Caco-2 (cell line): ENCODE measurements around the gene SERTM1. TPM values are rescaled to one million over a fixed set of nuclear protein-coding genes. Genes with fewer than 3 reads are reported as not detected.

ENCODE experiments used
- BruUV-seq: library from RNA; stranded (reverse); fragments of 400-500 nt; replicated peaks from 2 replicates; lab custom pipeline; 2021; lab: Mats Ljungman, UMichigan
- CTCF ChIA-PET: fragments of 300-600 bp; sonication (Branson Sonifier 250); formaldehyde crosslinking; loops from one replicate; lab custom pipeline; 2022; ENCODE audit warnings: antibody characterized with exemption; lab: Charles Lee
- POLR2A ChIA-PET: fragments of 300-600 bp; sonication (Branson Sonifier 250); formaldehyde crosslinking; loops from one replicate; lab custom pipeline; 2022; ENCODE audit warnings: antibody characterized with exemption; lab: Charles Lee
- DNase-seq, 2 experiments: peaks; one replicate each; pipeline versions ENCODE4 v3.0.0 to v3.0.0-alpha.2; 2020 to 2022
- H3K27me3 ChIP-seq: replicated peaks from 2 replicates; pipeline ENCODE4 v1.6.0; 2011; ENCODE audit warnings: low read length; ENCODE audit not compliant: control insufficient read depth, insufficient read depth
- H3K36me3 ChIP-seq: 2 replicates; pipeline ENCODE4 v1.5.1; 2011; ENCODE audit warnings: low read length; ENCODE audit not compliant: control insufficient read depth, insufficient read depth
- H3K4me1 ChIP-seq: fragments of 250-450 bp; sonication (Bioruptor Pico); 2 replicates; pipeline ENCODE4 v1.5.1; 2020; ENCODE audit warnings: mild to moderate bottlenecking
- H3K4me3 ChIP-seq: 2 replicates; pipeline ENCODE4 v1.5.1; 2011; ENCODE audit warnings: low read depth, mild to moderate bottlenecking, control low read depth, low read length
- H3K9me3 ChIP-seq: fragments of 250-450 bp; sonication (Bioruptor Pico); 2 replicates; pipeline ENCODE4 v1.5.1; 2020; ENCODE audit warnings: mild to moderate bottlenecking, moderate library complexity
- H3K27ac Mint-ChIP-seq: one replicate; pipeline ENCODE4 v1.8.0; 2022; ENCODE audit warnings: mixed read lengths; ENCODE audit not compliant: unreplicated experiment
- H3K27me3 Mint-ChIP-seq: one replicate; pipeline ENCODE4 v1.8.0; 2022; ENCODE audit warnings: mixed read lengths; ENCODE audit not compliant: insufficient read depth, unreplicated experiment
- H3K36me3 Mint-ChIP-seq: one replicate; pipeline ENCODE4 v1.8.0; 2022; ENCODE audit warnings: mild to moderate bottlenecking, mixed read lengths; ENCODE audit not compliant: insufficient read depth, unreplicated experiment
- H3K4me1 Mint-ChIP-seq: one replicate; pipeline ENCODE4 v1.8.0; 2022; ENCODE audit warnings: low read depth, mixed read lengths; ENCODE audit not compliant: unreplicated experiment
- H3K4me3 Mint-ChIP-seq: one replicate; pipeline ENCODE4 v1.8.0; 2022; ENCODE audit warnings: mild to moderate bottlenecking, moderate library complexity, mixed read lengths; ENCODE audit not compliant: unreplicated experiment
- H3K9me3 Mint-ChIP-seq: one replicate; pipeline ENCODE4 v1.8.0; 2022; ENCODE audit warnings: mixed read lengths; ENCODE audit not compliant: unreplicated experiment
- CTCF ChIP-seq, 2 experiments: fragments of 200-600 bp in 1 of 2; IDR thresholded peaks; 1 replicate in 1 of 2; 2 replicates in 1 of 2; pipeline versions ENCODE4 v1.5.1 to v1.8.0; 2011 to 2022; ENCODE audit warnings: antibody characterized with exemption in 1 of 2, control low read depth in 1 of 2, inconsistent platforms in 1 of 2, low read depth in 1 of 2, low read length in 1 of 2, mild to moderate bottlenecking in 1 of 2, moderate library complexity in 1 of 2; ENCODE audit not compliant: insufficient read depth in 1 of 2, severe bottlenecking in 1 of 2, unreplicated experiment in 1 of 2
- intact Hi-C: fragments of 100-400 bp; cut with micrococcal nuclease; formaldehyde crosslinking; loops from one replicate; pipeline ENCODE4 v1.10.0; 2022; ENCODE audit not compliant: unreplicated experiment
- total RNA-seq: library from RNA; stranded (reverse); gene quantifications from 2 replicates; pipeline ENCODE4 v1.2.3, GENCODE V29; 2022

Gene SERTM1
- total RNA-seq, 1 experiment from 2014 or later = not detected

- no peaks in the 10 kb centered on the region for H3K4me1 ChIP-seq
- no peak for TF ChIP-seq CTCF (IDR thresholded peaks at IDR 0.05; ENCODE audit: insufficient read depth in 1 of 2, low read depth in 1 of 2, low read length in 1 of 2, severe bottlenecking in 1 of 2, unreplicated experiment in 1 of 2)
- Mint-ChIP-seq H3K9me3 (no peaks in the 10 kb centered on the region), H3K27me3 (peaks cover 24% of the 10 kb centered on the region), H3K27ac (no peak overlapping the region), H3K4me1 (no peaks in the 10 kb centered on the region), H3K4me3 (no peak overlapping the region), H3K36me3 (no peaks in the 10 kb centered on the region)
- H3K4me3 ChIP-seq = no peak overlapping the region
- DNase-seq = no peak
- no peaks in the 10 kb centered on the region for H3K36me3 ChIP-seq
- POLR2A ChIA-PET = no interaction called here
- no peaks in the 10 kb centered on the region for H3K9me3 ChIP-seq
- CTCF ChIA-PET = no interaction called here
- H3K27me3 ChIP-seq = no peaks in the 10 kb centered on the region
- intact Hi-C loops = no loop called here
- BruUV-seq = no TSS peak
Measured at GRCh38 chr13:36718686-36719085, 44.9 kb downstream of the SERTM1 start.

- H3K4me3 Mint-ChIP-seq = no peak overlapping the region
- CTCF ChIA-PET = interaction anchor here (1.4 kb wide), 1 partner anchor 12 kb away, joined by 4 read pairs; no protein-coding TSS in a partner anchor
- Histone ChIP-seq H3K36me3 (no peaks in the 10 kb centered on the region), H3K27me3 (no peaks in the 10 kb centered on the region), H3K4me3 (no peak overlapping the region), H3K9me3 (no peaks in the 10 kb centered on the region), H3K4me1 (no peaks in the 10 kb centered on the region)
- POLR2A ChIA-PET = no interaction called here
- no peak for TF ChIP-seq CTCF (IDR thresholded peaks at IDR 0.05; ENCODE audit: insufficient read depth in 1 of 2, low read depth in 1 of 2, low read length in 1 of 2, severe bottlenecking in 1 of 2, unreplicated experiment in 1 of 2)
- H3K9me3 Mint-ChIP-seq = no peaks in the 10 kb centered on the region
- DNase-seq = no peak
- H3K27me3 Mint-ChIP-seq = peaks cover 6% of the 10 kb centered on the region
- no TSS peak for BruUV-seq
- intact Hi-C loops = no loop called here
- no peaks in the 10 kb centered on the region for H3K4me1 Mint-ChIP-seq
- no peaks in the 10 kb centered on the region for H3K36me3 Mint-ChIP-seq
- no peak overlapping the region for H3K27ac Mint-ChIP-seq
Measured at GRCh38 chr13:36724141-36724540, 50.3 kb downstream of the SERTM1 start.

- no TSS peak for BruUV-seq
- Mint-ChIP-seq H3K4me1 (no peaks in the 10 kb centered on the region), H3K36me3 (no peaks in the 10 kb centered on the region), H3K27me3 (peaks cover 8% of the 10 kb centered on the region), H3K4me3 (no peak overlapping the region), H3K27ac (no peak overlapping the region), H3K9me3 (no peaks in the 10 kb centered on the region)
- no peak overlapping the region for H3K4me3 ChIP-seq
- intact Hi-C loops = no loop called here
- H3K36me3 ChIP-seq = no peaks in the 10 kb centered on the region
- no peaks in the 10 kb centered on the region for H3K4me1 ChIP-seq
- no peaks in the 10 kb centered on the region for H3K27me3 ChIP-seq
- DNase-seq = no peak
- POLR2A ChIA-PET = no interaction called here
- no peaks in the 10 kb centered on the region for H3K9me3 ChIP-seq
- no peak for TF ChIP-seq CTCF (IDR thresholded peaks at IDR 0.05; ENCODE audit: insufficient read depth in 1 of 2, low read depth in 1 of 2, low read length in 1 of 2, severe bottlenecking in 1 of 2, unreplicated experiment in 1 of 2)
- CTCF ChIA-PET = no interaction called here
Measured at GRCh38 chr13:36725936-36726335, 52.1 kb downstream of the SERTM1 start.
